HEK293T (cell line): ENCODE results near the gene PCDHA8.
"Not testable (repeated sequence)": the region's sequence is repeated elsewhere in the genome, so short reads cannot be mapped to it uniquely, and the experiment has no call there.

Experiments
- CTCF ChIA-PET: fragments of 350-600 bp; formaldehyde crosslinking; extraction: SDS; loops from one replicate; lab custom pipeline; 2021; ENCODE audit warnings: antibody characterized with exemption, inconsistent platforms; lab: Yijun Ruan, JAX
- POLR2A ChIA-PET: fragments of 350-600 bp; formaldehyde crosslinking; extraction: SDS; loops from one replicate; lab custom pipeline; 2020; ENCODE audit warnings: antibody characterized with exemption, inconsistent platforms; lab: Yijun Ruan, JAX
- DNase-seq: peaks from one replicate; pipeline ENCODE4 v3.0.0; 2012; ENCODE audit warnings: mixed read lengths; ENCODE audit errors: extremely low spot score
- ARNT ChIP-seq: fragments of 450-650 bp; IDR thresholded peaks from 2 replicates; pipeline ENCODE4 v1.6.1; 2017; ENCODE audit warnings: mild to moderate bottlenecking
- BHLHE40 ChIP-seq: fragments of 450-650 bp; IDR thresholded peaks from 2 replicates; pipeline ENCODE4 v1.6.1; 2016; ENCODE audit warnings: mild to moderate bottlenecking, moderate library complexity, borderline replicate concordance
- CTBP1 ChIP-seq: fragments of 450-650 bp; IDR thresholded peaks from 2 replicates; pipeline ENCODE4 v1.6.1; 2016; ENCODE audit warnings: borderline replicate concordance
- ELF4 ChIP-seq: fragments of 450-650 bp; IDR thresholded peaks from 2 replicates; pipeline ENCODE4 v1.6.1; 2017; ENCODE audit warnings: antibody characterized with exemption
- FOXA1 ChIP-seq: fragments of 450-650 bp; IDR thresholded peaks from 2 replicates; pipeline ENCODE4 v1.6.1; 2016; ENCODE audit warnings: mild to moderate bottlenecking
- FOXK2 ChIP-seq: fragments of 450-650 bp; IDR thresholded peaks from 2 replicates; pipeline ENCODE4 v1.6.1; 2016; ENCODE audit warnings: mild to moderate bottlenecking
- FOXM1 ChIP-seq: fragments of 450-650 bp; IDR thresholded peaks from 2 replicates; pipeline ENCODE4 v1.6.1; 2017; ENCODE audit warnings: mild to moderate bottlenecking, borderline replicate concordance
- HDGF ChIP-seq: fragments of 450-650 bp; IDR thresholded peaks from 2 replicates; pipeline ENCODE4 v1.6.1; 2017; ENCODE audit warnings: antibody characterized with exemption, borderline replicate concordance
- L3MBTL2 ChIP-seq: fragments of 450-650 bp; conservative IDR thresholded peaks from 2 replicates; pipeline ENCODE4 v1.6.1; 2016; ENCODE audit warnings: mild to moderate bottlenecking
- LEF1 ChIP-seq: fragments of 450-650 bp; IDR thresholded peaks from 2 replicates; pipeline ENCODE4 v1.6.1; 2017; ENCODE audit warnings: mild to moderate bottlenecking, borderline replicate concordance
- NFRKB ChIP-seq: fragments of 450-650 bp; IDR thresholded peaks from 2 replicates; pipeline ENCODE4 v1.6.1; 2016; ENCODE audit warnings: mild to moderate bottlenecking, moderate library complexity
- PKNOX1 ChIP-seq: fragments of 450-650 bp; IDR thresholded peaks from 2 replicates; pipeline ENCODE4 v1.6.1; 2016
- SP1 ChIP-seq: fragments of 450-650 bp; IDR thresholded peaks from 2 replicates; pipeline ENCODE4 v1.6.1; 2017
- SUZ12 ChIP-seq: fragments of 450-650 bp; IDR thresholded peaks from 2 replicates; pipeline ENCODE4 v1.6.1; 2016; ENCODE audit warnings: mild to moderate bottlenecking
- TARDBP ChIP-seq: fragments of 450-650 bp; IDR thresholded peaks from 2 replicates; pipeline ENCODE4 v1.6.1; 2016
- ZNF384 ChIP-seq: fragments of 450-650 bp; IDR thresholded peaks from 2 replicates; pipeline ENCODE4 v1.6.1; 2016

PCDHA8 gene

DNA sequence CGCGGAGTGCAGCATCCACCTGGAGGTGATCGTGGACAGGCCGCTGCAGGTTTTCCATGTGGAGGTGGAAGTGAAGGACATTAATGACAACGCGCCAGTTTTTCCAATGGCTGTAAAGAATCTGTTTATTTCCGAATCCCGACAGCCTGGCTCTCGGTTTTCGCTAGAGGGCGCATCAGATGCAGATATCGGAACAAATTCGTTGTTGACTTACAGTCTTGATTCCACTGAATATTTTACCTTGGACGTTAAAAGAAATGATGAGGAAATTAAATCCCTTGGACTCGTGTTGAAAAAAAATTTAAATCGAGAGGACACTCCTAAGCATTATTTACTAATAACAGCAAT is 39.5 kb upstream of the PCDHA8 start:
- no peak for DNase-seq
- ChIA-PET CTCF (no interaction called here), POLR2A (no interaction called here)
- TF ChIP-seq FOXK2 (no peak), PKNOX1 (no peak), ZNF384 (no peak), ARNT (no peak), LEF1 (no peak), NFRKB (no peak), SUZ12 (no peak), L3MBTL2 (no peak), HDGF (no peak), CTBP1 (no peak), ELF4 (no peak)

DNA sequence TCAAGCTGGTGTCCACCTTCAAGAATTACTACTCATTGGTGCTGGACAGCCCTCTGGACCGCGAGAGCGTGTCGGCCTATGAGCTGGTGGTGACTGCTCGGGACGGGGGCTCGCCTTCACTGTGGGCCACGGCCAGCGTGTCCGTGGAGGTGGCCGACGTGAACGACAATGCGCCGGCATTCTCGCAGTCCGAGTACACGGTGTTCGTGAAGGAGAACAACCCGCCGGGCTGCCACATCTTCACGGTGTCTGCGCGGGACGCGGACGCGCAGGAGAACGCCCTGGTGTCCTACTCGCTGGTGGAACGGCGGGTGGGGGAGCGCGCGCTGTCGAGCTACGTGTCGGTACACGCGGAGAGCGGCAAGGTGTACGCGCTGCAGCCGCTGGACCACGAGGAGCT is 38.6 kb upstream of the PCDHA8 start:
- CTCF ChIA-PET, POLR2A ChIA-PET, DNase-seq: not testable (repeated sequence)

DNA sequence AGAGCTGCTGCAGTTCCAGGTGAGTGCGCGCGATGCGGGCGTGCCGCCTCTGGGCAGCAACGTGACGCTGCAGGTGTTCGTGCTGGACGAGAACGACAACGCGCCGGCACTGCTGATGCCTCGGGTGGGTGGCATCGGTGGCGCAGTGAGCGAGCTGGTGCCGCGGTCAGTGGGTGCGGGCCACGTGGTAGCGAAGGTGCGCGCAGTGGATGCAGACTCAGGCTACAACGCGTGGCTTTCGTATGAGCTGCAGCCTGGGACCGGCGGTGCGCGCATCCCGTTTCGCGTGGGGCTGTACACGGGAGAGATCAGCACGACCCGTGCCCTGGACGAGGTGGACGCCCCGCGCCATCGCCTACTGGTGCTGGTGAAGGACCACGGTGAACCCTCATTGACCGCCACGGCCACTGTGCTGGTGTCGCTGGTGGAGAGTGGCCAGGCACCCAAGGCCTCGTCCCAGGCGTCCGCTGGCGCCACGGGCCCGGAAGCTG is 38.2 kb upstream of the PCDHA8 start:
- POLR2A ChIA-PET: no interaction called here
- CTCF ChIA-PET: no interaction called here
- no peak for DNase-seq
- TF ChIP-seq NFRKB: no peak
- TF ChIP-seq ARNT: no peak
- TF ChIP-seq SUZ12: no peak
- TF ChIP-seq ELF4: no peak
- no peak for TF ChIP-seq SP1
- no peak for TF ChIP-seq L3MBTL2
- no peak for TF ChIP-seq LEF1
- no peak for TF ChIP-seq TARDBP
- TF ChIP-seq FOXM1: no peak
- no peak for TF ChIP-seq FOXK2

GRCh38 chr5:140806834-140807775 is 33.9 kb upstream of the PCDHA8 start, which contains the start of gene PCDHA4:
TSS of gene PCDHA4 (plus strand) at chr5:140807068.
- ChIA-PET CTCF (interaction anchor here (1.2 kb wide), 1 partner anchor 14 kb away, joined by 3 read pairs; the partner anchor contains the start of gene PCDHA5), POLR2A (no interaction called here)
- DNase-seq: no peak
- TF ChIP-seq CTBP1 (no peak), FOXA1 (no peak), TARDBP (no peak), FOXK2 (no peak), SP1 (no peak), BHLHE40 (no peak), LEF1 (no peak), L3MBTL2 (no peak), ARNT (no peak), SUZ12 (no peak), ZNF384 (no peak), NFRKB (no peak), FOXM1 (no peak), PKNOX1 (no peak), ELF4 (no peak), HDGF (no peak)

DNA sequence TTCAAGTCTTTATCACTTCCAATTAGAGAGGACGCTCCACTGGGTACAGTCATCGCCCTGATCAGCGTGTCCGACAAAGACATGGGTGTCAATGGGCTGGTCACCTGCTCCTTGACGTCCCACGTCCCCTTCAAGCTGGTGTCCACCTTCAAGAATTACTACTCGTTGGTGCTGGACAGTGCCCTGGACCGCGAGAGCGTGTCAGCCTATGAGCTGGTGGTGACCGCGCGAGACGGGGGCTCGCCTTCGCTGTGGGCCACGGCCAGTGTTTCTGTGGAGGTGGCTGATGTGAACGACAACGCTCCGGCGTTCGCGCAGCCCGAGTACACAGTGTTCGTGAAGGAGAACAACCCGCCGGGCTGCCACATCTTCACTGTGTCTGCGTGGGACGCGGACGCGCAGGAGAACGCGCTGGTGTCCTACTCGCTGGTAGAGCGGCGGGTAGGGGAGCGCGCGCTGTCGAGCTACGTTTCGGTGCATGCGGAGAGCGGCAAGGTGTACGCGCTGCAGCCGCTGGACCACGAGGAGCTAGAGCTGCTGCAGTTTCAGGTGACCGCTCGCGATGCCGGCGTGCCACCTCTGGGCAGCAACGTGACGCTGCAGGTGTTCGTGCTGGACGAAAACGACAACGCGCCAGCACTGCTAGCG is 32.6 kb upstream of the PCDHA8 start:
- CTCF ChIA-PET: interaction anchor here (1.2 kb wide), 1 partner anchor 13 kb away, joined by 3 read pairs; the partner anchor contains the start of gene PCDHA5
- POLR2A ChIA-PET: not testable (repeated sequence)

GRCh38 chr5:140808889-140809291 is 32.1 kb upstream of the PCDHA8 start:
- ChIA-PET POLR2A (no interaction called here), CTCF (no interaction called here)
- DNase-seq: no peak
- no peak for TF ChIP-seq PKNOX1
- TF ChIP-seq FOXM1: no peak
- no peak for TF ChIP-seq LEF1
- no peak for TF ChIP-seq FOXA1
- TF ChIP-seq ZNF384: no peak
- no peak for TF ChIP-seq SUZ12

More for the DNA sequence above, 32.6 kb upstream of the PCDHA8 start:
- DNase-seq: not testable (repeated sequence)
